NCI-H187 treated with DMSO at 0.1 percent for 48 hours (cell line): Measurements from ENCODE around the gene ASGR2.
"Not testable (repeated sequence)": the region's sequence is repeated elsewhere in the genome, so short reads cannot be mapped to it uniquely, and the experiment has no call there.

ENCODE experiments used
- DNase-seq: peaks from one replicate; lab custom pipeline; 2025; lab: John Stamatoyannopoulos, UW

ASGR2 gene

GRCh38 chr17:7098802-7099459, 15.7 kb downstream of the ASGR2 start:
- DNase-seq: no peak

DNA sequence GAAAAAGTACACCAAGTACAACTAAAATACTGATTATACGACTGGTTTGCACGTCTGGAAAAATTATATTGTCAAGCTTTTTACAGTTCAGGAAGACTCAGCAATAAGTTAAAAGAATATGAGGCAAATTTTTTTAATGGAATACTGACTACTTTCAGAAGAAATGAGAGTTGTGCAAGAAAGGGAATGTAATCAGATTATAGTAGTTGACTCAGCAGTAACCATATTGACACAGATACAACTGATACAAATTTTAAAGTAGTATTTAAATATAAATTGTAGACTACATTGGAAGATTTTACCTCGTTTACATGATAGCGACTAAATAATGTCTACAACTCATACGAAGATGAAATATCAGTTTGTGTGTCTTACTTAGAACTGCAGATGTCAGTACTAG, 16.7 kb downstream of the ASGR2 start:
- DNase-seq: no peak

GRCh38 chr17:7095625-7096024, 19.0 kb downstream of the ASGR2 start:
- DNase-seq: no peak

- no peak for DNase-seq
These were observed 20.0 kb downstream of the ASGR2 start for GRCh38 chr17:7094652-7095019.

- DNase-seq: not testable (repeated sequence)
These were observed 23.2 kb downstream of the ASGR2 start for GRCh38 chr17:7091311-7092005.

GRCh38 chr17:7089570-7089969, 25.1 kb downstream of the ASGR2 start:
- DNase-seq: not testable (repeated sequence)

DNA sequence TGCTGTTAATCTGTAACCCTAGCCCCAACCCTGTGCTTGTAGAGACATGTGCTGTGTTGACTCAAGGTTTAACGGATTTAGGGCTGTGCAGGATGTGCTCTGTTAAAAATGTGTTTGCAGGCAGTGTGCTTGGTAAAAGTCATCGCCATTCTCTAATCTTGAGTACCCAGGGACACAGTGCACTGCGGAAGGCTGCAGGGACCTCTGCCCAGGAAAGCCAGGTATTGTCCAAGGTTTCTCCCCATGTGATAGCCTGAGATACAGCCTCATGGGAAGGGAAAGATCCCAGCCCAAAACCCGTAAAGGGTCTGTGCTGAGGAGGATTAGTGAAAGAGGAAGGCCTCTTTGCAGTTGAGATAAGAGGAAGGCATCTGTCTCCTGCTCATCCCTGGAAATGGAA, 26.2 kb downstream of the ASGR2 start:
- not testable (repeated sequence) for DNase-seq

DNA sequence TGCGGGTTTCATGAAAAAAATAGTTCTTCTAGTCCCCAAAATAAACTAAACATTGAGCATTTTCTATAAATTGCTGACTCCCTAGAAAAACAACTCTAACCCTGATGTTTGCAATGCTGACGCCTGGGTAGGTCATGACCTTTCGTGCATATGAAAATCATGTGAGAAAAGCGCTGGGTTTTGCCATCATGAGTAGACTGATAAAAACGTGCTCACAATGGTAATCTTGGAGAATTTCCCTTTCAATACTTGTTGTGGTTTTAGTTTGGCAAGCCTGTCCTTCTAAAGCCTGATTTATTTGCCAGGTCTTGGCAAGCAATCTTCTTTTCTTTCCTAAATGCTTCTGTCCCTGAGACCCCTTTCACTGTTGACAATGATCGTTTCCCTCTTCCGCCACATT, 30.5 kb downstream of the ASGR2 start:
- DNase-seq: no peak

DNA sequence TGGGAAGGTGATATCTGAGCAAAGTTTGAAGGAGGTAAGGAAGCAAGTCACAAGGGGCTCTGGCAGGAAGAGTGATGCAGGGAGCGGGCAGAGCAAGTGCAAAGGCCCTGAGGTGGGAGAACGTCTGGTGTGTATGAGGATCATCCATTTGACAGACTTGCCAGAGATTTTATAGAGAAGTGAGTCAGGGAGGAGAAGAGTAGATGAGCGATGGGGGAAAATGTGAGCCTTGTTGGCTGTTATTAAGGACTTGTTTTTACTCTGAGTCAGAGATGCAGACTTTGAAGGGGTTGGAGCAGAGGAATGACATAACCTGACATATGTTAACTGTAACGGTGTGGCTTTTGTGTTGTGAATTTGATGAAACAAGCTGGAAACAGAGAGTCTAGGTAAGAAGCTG, 31.0 kb downstream of the ASGR2 start:
- no peak for DNase-seq

DNA sequence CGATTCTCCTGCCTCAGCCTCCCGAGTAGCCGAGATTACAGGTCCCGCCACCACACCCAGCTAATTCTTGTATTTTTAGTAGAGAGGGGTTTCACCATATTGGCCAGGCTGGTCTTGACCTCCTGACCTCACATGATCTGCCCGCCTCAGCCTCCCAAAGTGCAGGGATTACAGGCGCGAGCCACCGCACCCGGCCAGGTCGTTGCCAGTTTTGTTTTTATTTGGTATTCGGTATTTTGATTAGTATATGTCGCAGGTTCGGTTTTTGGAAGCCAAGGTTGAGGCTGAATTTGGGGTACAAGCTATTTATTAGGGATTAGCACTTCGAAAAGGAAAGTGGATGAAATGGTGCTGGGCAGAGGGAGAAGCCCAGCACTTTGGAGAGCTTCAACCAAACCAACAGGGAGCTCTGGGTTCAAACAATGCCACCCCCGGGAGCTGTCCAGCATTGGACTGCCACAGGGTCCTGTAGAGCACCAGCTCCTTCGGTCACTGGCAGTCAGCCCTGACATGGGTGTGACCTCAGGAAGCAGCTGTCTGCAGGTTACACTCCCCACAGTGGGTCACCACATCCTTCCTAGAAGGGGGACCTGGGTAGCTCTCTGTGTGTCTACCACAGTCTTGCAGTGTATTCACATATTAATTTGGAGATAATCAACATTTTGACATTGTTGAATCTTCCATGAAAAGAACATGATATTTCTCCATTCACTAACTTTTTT, 33.1 kb downstream of the ASGR2 start:
- DNase-seq: no peak

DNA sequence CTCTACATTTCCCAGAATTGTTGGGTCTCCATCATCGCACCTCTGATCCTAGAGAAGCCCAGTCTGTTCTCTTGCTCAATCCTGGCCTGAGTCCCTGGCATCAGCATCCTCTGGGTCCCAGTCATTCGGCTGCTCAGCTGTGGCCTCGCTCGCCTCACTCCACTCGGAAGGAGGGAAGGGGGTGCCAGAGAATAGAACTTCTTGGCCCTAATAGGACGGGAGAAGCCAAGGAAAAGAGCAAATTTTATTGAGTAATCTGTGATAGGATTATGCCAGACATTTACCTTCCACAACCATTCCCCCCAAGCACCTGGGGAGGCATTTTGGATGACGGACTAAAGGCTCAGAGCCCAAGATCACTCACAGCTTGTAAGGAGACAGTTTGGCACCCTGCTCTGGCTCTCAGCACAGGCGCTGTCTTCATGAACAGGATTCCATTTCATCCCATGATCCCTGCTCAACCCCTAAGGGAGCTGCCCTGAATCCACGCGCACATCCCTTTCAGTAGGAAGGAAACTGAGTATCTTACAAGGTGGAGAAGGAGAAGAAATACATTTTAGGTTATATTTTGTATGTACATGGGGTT, 34.1 kb downstream of the ASGR2 start:
- no peak for DNase-seq

DNA sequence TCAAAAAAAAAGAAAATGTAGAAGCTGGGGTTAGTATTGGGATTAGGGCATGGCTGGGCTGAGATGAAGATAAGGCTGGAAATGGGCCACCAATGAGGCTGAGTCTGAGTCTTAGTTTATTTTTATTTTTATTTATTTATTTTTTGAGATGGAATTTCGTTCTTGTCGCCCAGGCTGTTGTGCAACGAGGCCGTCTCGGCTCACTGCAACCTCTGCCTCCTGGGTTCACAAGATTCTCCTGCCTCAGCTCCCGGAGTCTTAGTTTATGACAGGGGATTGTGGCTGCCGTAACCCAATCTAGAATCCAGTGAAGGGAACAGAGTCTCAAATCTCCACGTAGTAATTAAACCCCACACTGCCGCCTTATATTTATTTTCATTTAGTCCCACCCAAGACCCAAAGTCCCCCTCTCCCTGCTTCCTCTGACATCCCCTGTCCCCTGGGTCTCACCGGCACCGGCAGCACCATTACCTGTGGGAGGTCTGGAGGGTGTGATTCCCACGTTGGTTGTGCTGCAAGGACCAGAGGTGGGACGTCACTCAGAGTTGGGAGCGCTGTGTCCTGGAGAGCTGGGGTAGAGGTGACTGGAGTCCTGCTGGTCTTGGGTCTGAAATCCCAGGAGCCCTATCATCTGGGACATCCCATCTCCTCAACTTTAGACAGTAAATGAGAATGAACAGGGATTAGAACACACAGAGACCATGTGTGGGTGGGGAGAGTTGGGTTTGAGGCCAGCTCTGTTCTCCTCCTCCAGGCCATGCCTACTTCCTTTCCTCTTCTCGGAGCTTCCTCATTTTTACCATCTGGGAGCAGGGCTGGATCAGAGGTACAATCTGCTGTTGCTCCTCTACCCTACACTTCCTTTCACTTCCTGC, 34.8 kb downstream of the ASGR2 start, which contains the start of gene CLEC10A:
Gene CLEC10A, minus strand, starts transcription at position 671 of the 875 bp plus-strand sequence. CDS start 1,439 bp downstream, outside the sequence.
- DNase-seq: no peak

DNA sequence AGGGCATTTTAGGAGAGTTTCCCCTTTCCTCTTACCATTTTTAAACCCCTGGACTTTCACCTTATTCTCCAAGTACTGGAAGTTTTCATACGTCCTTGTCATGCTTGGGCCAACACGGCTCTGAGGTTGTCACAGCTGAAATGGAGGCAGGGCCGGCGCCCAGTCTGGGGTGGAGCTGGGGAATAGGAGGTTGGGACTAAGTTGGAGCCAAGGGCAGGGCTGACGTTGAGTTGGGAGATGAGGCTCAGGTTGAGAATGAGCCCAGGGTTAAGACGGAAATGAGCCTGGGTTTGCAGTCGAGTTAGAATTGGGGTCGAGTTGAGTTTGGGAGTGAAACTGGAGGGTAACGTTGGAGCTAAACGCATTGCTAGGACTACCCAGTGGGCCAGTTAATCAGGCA, 35.9 kb downstream of the ASGR2 start:
- DNase-seq: no peak

- no peak for DNase-seq
These were observed 36.6 kb downstream of the ASGR2 start for GRCh38 chr17:7077911-7078546.

GRCh38 chr17:7074931-7075330, 39.7 kb downstream of the ASGR2 start:
- no peak for DNase-seq

DNA sequence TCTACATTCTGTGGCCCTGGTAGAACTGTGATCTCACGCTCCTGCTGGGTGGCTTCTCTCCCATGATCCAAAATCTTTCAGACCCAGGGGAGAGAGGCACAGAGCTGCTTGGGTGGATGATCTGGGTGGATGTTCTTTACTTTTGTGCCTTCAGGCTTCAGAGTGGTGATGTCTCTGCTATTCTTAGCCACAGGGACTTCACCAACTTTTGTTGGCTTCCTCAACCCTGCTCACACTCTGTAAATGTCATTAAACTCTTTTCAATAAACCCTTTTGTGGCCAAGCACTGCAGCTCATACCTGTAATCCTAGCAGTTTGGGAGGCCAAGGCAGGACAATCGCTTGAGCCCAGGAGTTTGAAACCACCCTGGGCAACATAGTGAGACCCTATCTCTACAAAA, 42.2 kb downstream of the ASGR2 start:
- no peak for DNase-seq

GRCh38 chr17:7070712-7071111, 43.9 kb downstream of the ASGR2 start:
- no peak for DNase-seq

DNA sequence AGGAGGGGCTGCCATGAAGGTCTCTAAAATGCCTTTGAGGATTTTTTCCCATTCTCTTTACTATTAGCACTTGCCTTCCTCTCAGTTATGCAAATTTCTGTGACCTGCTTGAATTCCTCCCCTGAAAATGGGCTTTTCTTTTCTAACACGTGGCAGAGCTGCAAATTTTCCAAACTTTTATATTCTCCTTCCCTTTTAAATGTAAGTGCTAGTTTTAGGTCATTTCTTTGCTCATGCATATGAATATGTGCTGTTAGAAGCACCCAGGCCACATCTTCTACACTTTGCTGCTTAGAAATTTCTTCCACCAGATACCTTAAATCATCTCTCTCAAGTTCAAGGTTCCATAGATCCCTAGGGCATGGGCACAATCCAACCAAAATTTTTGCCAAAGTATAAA, 46.4 kb downstream of the ASGR2 start:
- no peak for DNase-seq

DNA sequence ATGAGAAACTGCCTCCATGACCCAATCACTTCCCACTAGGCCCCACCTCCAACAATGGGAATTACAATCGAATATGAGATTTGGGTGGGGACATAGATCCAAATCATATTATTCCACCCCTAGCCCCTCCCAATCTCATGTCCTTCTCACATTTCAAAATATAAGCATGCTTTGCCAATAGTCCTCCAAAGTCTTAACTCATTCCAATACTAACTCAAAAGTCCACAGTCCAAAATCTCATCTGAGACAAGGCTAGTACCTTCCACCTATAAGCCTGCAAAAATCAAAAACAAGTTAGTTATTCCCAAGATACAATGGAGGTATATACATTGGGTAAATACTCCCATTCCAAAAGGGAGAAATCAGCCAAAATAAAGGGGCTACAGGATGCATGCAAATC, 47.4 kb downstream of the ASGR2 start:
- no peak for DNase-seq

DNA sequence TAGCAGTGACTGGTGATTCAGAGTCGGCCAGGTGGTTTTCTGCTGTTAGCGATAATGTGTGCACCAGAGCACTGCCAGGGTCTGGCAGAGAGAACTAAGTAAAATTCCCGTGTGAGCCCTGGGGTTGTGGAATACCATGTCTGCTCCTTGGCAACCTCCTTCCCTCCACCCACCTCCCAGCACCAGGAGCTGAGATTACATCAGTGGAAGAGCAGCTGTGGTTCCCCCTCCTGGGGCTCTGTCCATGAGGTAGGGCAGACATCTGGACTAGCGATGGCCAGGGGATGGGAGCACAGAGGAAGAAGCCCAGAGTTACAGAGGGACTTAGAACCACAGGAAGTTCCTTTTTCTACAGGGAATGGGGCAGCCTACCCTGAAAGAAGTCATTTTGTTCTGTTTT, 50.4 kb downstream of the ASGR2 start:
- DNase-seq: no peak

- DNase-seq: no peak
These were observed 51.0 kb downstream of the ASGR2 start for GRCh38 chr17:7063518-7064094.
